NCI-H69 (cell line): ENCODE results near the gene KRT81.

Experiments
- DNase-seq: peaks from one replicate; lab custom pipeline; 2025; lab: John Stamatoyannopoulos, UW

KRT81 gene

DNA sequence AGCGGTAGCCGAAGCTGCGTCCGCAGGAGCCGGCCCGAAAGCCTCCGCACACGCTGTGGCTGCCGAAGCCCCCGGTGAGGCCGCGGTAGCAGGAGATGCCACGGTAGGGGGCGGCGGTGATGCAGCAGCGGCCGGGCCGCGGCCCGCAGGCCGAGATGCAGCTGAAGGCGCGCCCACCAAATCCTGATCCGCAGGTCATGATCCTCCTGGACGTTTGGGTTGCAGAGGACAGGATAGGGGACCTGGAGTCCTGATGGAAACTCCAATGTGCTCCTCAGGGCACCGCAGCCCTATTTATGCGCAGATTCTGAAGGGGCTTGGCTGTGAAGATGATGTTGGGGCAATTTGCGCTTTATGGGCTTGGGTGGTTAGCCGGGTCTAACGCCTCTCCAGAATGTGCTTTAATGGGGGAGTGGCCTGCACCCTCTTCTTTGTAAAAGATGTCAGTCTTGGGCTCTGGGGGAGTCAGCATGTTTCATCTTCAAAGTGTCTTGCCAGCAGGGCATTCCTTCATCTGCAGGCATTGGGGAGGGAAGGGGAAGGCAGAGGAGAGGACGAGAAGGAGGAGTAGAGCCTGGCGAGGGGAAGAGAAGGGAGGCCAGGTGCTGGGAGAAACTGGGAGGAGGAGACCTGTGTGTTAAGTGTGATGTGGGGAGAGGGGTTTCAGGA is at the start of gene KRT81:
Gene KRT81 (minus strand): TSS at position 268 of the 669 bp plus-strand sequence. CDS start 69 bp downstream, at position 199.
- no peak for DNase-seq

DNA sequence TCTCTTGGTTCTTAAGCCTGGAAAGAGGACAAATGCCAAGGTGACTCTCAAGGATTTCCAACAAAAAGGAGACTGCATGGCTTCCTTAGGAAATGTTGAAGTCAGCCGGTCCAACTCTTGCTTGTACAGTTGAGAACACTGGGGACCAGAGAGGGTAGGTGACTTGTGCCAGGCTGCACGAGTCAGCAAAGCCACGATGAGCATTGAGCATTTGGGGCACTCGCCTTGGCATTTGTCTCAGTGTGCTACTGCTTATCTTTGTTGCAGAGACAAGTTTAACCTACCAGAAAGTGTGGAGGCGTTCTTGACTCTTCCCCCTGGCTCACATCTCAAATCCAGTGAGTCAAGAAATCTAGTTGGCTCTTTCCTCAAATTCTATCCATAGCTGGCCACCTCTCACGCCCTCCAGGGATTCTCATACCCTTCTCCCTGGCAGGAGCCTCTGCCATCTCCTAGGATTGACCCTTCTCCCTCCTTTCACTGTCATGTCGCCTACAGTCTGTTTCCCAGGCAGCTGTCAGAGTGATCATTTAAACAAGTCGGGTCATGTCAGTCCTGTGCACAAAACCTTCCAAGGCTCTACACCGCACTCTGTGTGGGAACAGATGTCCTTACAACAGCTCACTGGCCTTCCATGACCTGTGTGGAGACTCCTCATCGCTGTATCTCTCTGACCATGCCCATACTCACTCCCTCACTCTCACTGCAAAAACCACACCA is 47.1 kb upstream of the KRT81 start:
- peak; percentile 37 for DNase-seq

DNA sequence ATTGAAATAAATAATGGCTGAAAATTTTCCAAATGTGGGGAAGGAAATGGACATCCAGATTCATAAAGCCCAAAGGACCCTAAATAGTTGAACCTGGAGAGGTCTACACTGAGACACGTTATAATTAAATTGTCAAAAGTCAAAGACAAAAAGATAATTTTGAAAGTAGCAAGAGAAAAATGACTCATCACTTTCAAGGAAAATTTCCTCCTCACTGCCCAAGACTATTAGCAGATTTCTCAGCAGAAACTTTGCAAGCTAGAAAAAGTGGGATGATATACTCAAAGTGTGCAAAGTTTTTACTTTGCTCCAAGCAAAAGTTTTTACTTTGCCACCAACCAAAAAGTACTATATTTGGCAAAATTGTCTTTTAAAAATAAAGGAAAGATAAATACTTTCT is 45.7 kb upstream of the KRT81 start:
- DNase-seq = peak; percentile 29

DNA sequence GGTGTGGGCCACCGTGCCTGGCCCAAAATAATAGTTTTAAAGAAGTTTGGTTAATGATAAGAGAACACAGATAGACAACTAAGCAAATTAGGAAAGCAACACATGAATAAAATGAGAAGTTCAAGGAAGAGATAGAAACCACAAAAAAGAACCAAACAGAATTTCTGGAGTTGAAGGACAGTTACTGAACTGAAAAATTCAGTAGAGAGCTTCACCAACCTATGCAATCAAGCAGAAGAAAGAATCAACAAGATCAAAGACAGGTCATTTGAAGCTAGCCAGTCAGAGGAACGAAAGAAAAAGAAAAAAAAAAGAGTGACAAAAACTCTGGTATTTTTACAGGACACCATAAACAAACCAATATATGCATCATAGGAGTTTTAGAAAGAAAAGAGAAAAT is 45.3 kb upstream of the KRT81 start:
- DNase-seq = no peak

DNA sequence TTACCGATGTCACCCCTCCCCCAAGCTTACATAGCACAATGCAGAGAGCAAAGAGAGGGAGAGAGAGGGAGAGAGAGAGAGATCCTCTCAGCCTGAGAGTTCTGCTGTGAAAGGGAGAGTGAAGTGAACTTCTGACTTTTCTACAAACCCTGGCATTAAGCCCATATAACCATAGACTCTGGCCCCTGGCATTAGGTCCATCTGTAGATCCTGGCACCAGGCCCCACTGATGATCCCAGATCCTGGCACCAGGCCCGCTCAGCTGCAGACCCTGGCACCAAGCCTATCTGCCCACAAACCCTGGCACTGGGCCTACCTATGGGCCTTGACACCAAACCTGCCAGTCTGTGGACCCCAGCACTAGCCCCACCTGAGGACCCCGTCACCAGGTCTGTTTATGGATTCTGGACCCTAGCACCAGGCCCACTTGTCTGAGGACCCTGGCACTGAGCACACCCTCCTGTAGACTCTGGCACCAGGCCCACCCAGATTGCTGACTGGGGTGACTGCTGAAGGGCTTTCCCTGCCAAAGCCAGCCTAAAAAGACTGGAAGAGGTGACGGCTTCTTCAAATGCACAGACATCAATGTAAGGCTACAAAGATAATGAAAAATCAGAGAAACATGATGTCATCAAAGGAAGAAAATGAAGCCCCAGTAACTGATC is 44.4 kb upstream of the KRT81 start:
- peak; percentile 93 for DNase-seq

DNA sequence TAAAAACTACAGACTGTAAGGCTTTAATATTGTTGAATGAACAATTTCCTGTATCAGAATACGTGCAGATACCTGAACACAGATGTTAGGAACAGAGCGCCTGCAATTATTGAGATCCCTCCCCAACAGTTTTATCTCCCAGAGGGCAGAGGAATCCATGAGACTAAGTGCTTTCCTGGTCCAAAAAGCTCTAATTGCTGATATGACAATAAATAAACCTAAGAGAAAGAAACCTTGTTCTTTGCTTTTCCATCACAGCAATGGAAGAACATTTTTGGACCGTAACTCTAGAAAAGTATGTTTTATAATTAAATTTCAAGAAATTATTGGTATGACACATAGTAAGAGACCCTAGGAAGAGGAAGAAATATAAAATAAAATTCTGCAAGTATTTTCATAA is 42.9 kb upstream of the KRT81 start:
- peak; percentile 60 for DNase-seq

DNA sequence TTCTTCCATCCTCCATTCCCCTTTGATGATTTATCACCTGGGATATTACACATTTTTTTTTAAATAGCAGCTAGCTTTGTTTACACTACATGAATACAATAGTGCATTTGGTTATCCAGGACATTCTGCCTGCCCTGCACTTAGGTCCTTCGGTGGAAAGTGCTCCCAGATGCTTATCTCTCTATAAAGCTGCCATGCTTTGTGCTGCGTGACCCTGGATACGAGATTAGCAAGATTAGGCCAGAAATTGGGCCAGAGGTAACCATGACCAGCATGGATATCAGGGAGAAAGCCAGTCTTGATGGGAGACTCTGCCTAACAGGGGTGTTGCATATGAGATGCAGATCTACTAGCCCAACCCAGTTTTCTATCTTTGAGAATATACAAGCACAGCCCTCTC is 42.0 kb upstream of the KRT81 start:
- DNase-seq = peak; percentile 66

DNA sequence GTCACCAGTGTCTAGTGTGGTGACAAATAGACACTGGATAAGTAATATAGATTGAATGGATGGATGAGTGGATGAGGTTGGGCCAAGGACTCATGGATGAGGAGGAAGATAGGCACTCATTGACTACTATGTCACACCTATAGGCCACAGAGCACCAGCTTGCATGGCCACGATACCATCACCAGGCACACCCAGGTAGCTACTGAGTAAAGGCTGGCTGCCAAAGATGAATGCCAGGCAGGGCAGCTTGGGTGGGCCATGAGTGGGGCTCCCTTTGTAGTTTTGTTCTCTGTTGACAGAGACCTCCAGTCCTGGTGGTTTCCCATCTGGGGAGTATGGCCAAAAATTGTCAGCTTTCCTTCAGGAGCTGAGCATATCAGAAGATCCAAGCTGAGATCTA is 41.0 kb upstream of the KRT81 start:
- no peak for DNase-seq

DNA sequence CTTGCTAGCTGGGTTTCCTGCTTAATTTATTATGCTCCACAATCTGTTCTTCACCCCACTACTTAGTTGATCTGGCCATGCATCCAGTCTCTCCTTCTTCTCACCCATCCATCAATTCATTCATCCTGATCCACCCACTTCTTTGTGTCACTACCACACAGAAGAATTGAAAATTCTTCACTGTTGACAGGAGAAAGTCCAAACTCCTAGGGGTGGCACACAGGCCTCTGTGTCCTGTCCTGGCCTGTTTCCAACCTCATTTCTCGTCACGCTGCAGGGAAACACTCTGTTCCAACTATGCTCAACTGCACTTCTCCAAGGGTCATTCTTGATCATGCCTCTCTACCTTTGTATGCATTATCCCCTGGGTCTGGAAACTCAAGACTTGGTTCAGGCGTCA is 40.5 kb upstream of the KRT81 start:
- no peak for DNase-seq

DNA sequence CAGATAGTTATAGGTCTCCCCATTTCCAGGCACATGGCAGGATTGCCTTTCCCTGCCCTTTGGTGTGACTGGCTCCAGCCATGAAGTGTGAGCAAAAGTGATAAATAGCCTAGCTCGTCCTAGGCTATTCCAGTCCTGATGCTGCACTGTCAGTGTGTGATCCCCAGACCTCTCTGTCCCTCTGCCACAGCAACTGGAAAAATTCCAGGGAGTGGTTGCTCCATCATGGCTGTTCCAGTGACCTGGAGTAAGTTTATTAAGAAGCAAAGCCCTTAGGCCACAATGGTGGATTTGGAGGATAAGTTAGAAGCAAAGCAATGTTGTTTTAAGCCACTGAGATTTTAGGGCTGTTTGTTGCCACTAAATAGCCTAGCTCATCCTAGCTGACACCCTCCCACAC is 39.7 kb upstream of the KRT81 start:
- DNase-seq = no peak

DNA sequence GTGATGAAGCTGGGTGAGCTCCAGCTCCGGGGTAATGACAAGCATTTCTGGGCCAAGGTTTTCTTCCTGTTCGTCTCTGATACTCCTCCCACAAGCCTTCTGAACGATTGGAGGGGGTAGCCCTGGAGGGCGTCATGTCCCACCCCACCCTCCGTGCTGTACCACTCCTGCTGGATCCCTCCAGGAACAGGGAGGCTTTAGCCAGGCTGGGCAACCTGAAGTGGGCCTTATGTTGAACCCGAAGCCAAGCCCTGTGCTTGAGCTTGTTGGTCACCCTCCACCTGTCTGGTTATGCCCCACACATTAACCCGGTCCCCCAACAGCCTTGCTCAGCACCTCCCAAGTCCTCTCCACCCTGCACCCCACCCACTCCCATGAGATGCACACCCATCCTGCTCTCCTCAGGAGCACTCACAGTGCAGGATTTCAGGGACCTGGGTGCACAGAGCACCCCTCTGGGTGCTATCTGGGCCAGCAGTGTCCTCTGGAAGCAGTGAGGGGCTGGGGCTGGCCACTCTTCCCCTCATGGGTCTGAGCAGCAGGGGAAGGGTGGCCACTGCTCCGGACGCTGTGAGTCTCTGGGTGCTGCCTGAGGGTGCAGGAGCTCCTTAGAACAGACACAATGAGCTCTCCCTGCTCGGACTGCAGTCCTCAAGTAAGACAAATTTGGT is 36.6 kb upstream of the KRT81 start:
- no peak for DNase-seq

DNA sequence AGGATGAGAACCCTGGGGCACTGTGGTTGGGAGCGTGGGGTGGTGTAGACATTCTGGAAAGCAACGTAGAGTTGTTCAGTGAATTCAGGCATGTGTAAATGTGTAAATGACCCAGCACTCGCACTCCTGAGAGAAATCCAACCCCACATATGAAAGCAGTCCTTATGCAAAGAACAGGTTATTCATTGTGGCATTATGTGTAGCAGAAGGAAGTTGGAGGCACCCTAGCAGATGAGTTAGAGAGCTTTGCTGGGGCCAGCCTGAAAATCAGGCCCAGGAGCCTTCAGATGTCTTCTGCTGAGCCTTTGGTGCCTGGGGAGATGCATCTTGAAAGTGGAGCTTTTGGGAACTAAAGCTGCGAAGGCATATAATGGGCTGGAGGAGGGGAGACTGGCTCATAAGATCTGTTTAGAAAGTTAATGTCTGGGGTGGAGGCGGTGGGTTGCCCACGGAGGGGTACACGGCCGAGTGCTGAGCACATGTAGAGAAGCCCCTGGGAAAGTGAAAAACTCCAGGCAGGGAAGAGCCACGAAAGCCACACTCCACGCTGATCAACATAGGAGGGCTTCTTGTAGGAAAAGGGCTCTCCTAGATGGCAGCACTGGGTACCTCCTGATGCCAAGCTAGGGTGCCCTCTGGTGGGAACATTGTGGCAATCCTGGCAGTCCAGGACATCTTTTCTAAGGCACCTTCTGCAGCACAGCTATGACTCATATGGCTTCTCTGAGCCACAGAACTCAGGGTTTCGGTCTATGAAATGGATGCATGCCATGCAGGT is 35.9 kb upstream of the KRT81 start:
- DNase-seq = peak; percentile 93

DNA sequence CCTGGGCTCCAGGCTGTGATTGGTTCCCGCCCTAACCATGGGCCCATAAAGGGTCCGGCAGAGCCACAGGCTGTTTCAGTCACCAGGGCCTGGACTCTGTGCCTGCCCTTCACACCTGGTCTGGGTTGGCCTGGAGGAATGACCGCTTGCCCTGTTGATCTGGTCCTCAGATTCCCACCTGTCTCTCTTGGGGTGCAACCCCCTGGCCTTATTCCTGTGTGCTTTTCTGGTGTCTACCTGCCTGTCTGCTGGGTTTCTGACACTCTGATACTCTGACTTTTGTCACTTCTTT is 32.8 kb upstream of the KRT81 start:
- no peak for DNase-seq

DNA sequence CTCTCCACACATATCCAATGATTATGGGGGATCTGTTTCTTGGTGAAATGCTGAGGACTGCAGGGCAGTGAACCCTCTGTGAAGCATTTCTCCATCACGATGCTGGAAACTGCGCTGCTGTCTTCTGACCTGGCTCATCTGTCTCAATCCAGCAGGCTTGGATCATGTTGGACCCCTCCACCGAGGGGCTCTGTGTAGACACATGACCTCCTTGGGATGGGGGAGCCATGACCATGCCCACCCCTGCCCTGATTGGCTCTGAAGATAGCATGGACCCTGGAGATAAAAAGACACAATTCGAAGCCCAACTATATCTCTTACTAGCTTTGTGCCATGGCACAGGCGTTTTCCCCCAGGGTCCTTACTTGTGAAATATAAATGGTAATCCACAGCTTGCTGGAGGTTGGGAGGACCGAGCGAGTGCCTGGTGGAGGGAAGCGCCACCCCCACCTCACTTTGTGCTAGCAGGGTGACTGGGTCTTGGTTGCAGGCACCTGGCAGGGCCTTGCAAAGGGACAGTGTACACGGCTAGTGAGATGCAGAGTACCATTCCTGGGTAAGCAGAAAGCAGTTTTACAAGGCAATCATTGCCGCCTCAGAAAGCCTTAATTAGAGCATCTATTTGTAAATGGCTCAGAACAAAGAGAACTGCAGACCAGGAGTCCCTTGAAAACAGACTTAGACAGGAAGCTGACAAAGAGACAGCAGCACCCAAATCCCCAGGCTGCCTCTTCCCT is 32.2 kb upstream of the KRT81 start:
- DNase-seq = peak; percentile 84

DNA sequence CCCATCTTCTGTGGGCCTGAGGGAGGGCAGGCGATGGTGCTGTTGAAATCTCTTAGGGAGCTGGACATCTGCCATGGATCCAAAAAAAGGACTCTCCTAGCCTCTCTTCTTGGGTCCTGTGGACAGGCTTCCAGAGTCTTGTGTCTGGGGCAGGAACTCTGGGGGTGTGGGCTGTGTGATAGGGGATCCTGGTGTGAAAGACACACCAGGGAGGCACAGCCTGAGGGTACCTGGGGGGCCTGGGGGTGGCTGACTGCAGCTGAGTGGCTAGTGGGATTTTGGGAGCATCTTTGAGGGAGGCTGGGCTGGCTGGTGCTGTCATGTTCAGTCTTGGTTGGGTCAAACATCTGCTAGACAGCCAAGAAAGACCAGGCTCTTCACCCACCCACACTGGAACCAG is 31.7 kb upstream of the KRT81 start:
- DNase-seq = no peak

DNA sequence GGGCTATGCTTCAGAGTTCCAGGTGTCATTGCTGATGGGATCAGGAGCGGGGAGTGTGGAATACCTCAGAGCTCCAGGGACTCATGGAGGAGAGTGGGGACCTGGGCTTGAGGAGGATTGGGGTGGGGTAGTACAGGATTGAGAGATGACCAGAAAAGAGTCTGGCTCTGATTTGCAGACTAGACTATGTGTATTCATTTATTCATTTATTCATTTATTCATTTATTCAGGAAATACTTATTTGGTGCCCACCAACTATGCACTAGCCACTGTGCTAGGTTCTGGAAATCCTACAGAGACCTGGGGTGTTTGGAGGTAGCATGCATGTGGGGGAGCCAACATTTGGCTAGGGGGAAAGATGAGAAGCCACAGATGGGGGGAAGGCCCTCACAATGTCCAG is 30.7 kb upstream of the KRT81 start:
- DNase-seq = no peak

DNA sequence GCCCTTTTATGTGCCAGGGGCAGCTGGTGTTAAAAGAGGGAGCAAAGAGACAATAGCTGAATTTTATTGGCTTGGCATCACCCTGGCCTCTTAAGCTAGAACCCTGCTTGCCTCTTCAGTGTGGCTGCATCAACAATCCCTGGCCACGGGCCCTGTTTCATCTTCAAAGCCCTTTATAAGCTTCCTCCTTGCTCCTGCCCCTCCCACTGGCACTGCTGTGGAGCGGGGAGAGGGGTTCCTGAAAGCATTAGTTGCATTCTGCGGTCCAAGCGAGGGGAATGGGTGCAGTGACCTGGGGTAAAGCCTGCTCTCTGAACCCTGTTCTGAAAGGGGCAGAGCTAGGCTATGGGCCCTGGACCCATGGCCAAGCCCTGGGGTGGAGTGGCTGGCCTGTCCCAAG is 30.1 kb upstream of the KRT81 start:
- DNase-seq = no peak

DNA sequence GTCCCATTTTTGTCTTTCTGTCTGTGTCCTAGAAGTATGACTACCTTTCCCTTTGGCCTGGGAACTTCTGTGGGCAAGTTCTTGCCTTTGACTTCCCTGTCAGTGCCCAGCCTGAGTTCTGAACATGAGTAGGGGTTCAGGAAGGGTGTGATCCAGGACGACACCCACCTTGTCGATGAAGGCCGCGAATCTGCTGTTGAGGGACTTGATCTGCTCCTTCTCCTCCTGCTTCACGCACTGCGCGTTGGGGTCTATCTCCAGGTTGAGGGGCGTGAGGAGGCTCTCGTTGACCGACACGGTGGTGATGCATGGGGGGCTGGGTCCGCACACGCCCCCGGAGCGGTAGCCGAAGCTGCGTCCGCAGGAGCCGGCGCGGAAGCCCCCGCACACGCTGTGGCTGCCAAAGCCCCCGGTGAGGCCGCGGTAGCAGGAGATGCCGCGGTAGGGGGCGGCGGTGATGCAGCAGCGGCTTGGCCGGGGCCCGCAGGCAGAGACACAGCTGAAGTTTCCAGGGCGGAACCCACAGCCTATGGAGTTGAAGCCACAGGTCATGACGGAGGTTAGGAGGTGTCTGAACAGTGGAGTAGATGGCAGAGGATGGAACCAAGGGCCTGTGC is 29.6 kb upstream of the KRT81 start, which contains the start of gene KRT83:
Gene KRT83 (minus strand): TSS at position 615 of the 617 bp plus-strand sequence. CDS start 63 bp downstream, at position 552.
- DNase-seq = no peak

DNA sequence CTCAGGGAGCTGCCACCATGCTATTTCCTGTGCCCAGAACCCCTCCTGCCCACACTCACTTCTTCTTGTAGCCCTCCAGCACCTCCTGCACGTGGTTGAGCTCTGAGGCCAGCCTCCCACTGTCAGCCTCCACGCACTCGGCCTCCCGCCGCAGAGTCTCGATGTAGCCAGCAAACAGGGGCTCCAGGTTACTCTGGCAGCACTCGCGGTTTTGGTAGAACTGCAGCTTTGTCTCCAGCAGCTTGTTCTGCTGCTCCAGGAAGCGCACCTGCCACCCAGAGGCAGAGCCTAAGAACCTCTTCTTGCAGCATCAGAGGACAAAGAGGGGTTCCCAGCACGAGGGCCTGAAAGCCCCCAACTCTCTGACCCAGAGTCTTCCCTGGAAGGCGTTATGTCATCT is 27.8 kb upstream of the KRT81 start:
- peak; percentile 61 for DNase-seq

DNA sequence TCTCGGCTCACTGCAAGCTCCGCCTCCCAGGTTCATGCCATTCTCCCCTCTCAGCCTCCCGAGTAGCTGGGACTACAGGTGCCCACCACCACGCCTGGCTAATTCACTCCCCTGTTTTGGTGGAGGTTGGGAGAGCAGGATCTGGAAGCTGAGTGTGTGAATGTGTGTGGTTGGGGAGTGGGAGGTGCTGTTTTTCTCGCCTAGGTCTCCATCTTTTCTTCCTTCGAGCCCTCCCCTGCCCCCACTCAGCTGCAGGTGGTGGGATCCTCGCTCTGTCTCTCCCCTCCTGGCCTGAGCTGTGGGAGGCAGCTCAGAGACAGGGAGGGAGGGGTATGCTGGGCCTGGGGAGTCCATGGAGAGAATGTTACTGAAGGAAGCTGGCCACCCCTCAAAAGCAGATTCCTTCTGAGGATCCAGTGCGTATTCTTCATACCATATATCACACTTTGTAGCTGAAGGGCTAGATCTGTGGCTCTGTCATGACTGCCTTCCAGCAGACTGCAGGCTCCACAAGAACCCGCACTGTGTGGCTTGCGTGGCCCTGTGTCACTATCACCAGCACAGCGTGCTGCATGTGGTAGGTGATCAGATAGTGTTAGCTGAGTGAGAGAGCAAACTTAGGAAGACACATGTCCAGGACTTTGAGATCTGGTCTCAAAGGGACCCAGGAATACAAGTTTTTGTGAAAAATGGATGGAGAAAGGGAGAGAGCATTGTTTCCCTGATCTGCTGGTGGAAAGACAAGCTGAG is 27.1 kb upstream of the KRT81 start:
- DNase-seq = no peak
